HG03045 (cell line): ENCODE data around the gene BCAP31.
"Not testable (repeated sequence)": the region's sequence is repeated elsewhere in the genome, so short reads cannot be mapped to it uniquely, and the experiment has no call there.

ENCODE experiments used
- ATAC-seq: cut with Tn5 transposase; IDR thresholded peaks from one replicate; pipeline ENCODE4 v1.9.1; 2021; ENCODE audit warnings: mild to moderate bottlenecking, moderate library complexity; ENCODE audit not compliant: unreplicated experiment

The BCAP31 gene

DNA sequence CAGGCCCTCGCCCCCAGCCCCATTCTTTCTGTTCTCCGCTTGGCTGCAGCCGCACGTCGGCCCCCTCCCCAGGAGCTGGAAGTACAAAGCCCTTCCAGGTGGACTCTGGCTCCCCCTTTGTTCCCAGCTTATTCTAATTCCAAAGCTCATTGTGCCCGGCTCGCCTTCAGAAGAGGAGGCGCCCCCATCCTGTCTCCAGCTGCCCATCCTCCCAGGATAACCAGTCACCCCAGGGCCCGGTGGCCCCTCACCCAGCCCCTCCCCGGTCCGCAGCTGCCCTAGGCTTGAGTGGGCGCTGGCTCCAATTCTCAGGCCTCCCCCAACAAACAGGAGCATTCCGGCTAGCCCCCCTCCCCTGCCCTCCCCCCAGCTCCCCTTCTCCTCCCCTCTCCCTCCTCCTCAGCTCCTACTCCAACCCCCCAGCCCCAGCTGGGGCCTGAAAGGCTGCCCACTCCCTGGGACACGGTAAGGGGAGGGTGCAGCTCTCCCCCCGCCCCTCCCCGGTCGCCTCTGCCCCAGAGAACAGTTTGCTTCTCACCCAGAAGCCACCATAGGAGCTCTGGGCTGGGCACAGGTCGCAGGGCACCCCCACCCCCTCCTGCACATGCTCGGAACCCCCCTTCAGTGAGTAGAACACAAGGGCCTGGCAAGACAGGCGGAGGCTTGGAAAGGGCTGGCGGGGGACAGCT, 39.6 kb downstream of the BCAP31 start:
- ATAC-seq, result no peak

DNA sequence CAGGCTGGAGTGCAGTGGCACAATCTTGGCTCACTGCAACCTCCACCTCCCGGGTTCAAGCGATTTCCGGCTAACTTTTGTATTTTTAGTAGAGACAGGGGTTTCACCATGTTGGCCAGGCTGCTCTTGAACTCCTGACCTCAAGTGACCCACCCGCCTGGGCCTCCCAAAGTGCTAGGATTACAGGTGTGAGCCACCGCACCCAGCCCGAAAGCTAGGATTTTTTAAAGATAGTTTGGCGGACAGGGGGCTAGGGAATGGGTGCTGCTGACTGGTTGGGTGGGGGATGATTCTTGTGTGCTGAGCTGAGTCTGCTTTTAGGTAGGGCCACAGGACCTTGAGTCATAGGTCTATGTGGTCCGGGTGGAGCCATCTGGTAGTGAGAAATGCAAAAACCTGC, 40.7 kb downstream of the BCAP31 start:
- not testable (repeated sequence) for ATAC-seq

DNA sequence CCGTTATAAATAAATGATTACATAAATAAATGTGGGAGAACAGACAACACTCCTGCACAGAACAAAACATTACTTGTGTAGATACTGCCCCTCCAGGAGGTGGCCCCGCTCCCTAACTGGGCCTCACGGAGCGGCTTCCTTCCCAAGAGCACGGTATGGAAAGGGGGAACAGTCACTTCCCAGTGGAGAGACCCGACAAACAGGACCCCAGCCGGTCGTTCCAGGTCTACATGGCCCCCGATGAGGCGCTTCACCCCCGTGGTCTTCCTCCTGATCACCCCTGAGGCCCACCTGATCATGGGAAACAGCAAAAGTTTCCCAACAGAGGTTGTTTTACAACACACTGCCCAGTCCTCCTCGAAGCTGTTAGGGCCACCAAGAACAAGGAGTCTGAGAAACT, 43.0 kb downstream of the BCAP31 start:
- ATAC-seq, result no peak

DNA sequence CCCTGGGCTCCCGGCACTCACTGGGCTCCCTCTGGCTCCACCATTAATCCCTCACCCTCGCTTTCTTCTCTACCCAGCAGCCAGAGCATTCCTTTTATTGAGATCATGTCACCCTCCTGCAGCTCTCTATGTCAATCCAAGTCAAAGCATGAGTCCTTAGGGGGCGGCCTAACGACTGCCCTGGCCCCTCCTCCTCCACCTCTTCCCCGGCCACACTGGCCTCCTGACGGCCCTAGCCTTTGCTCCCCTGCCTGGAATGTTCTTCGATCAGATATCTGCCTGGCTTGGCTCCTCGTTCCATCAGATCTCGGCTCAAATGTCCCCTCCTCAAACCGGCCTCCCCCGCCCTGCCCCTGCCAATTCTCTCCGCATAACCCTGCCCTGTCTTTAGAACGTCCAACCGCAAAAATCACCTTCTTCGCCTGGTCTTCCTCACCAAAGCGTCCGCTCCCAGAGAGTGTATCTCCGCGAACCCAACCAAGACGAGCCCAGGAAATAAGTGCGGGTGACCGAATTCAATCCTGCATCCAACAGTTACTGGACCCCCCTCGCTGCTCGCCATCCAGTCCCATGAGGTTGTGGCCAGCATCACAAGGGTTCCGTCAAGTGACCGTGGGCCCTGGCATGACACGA, 49.9 kb downstream of the BCAP31 start:
- no peak for ATAC-seq

DNA sequence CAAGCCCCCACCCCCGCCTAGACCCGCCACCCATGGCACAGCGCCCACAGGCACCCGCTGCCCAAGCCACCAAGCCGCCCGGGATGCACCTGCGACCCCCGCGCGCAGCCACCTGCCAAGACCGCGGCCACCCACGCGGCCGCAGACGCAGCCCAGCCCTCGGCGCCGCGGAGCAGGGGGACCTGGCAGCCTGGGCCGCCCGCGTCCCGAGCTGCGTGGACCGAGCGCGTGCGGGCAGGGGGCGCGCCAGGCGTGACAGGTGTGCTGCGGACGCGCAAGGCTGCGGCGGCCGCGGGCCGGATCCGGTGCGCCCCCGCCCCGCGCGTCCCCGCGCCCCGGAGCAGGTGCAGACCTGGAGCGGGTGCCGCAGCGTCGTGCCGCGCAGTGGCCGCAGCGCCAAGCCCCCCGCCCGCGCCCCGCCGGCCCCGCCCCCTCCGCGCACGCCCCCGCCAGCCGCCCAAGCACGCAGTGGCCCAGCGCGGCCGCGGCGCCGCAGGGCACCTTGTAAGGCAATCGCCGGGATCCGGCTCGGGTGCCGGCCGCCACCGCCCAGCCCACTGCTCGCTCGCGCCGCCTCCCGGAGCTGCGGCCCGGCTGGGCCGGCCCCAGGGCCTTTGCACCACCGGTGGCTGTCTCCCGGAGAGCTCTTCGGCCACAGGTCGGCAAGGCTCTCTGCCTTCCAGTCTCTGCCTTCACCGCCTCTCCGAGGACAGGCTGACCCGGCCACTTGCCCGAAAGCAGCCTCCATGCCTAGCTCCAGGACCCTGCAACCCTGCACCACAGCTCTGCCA, 50.6 kb downstream of the BCAP31 start, which contains the start of gene PNCK:
Gene PNCK, minus strand, starts transcription at position 386 of the 791 bp plus-strand sequence. CDS start 737 bp downstream, outside the sequence.
- no peak for ATAC-seq

DNA sequence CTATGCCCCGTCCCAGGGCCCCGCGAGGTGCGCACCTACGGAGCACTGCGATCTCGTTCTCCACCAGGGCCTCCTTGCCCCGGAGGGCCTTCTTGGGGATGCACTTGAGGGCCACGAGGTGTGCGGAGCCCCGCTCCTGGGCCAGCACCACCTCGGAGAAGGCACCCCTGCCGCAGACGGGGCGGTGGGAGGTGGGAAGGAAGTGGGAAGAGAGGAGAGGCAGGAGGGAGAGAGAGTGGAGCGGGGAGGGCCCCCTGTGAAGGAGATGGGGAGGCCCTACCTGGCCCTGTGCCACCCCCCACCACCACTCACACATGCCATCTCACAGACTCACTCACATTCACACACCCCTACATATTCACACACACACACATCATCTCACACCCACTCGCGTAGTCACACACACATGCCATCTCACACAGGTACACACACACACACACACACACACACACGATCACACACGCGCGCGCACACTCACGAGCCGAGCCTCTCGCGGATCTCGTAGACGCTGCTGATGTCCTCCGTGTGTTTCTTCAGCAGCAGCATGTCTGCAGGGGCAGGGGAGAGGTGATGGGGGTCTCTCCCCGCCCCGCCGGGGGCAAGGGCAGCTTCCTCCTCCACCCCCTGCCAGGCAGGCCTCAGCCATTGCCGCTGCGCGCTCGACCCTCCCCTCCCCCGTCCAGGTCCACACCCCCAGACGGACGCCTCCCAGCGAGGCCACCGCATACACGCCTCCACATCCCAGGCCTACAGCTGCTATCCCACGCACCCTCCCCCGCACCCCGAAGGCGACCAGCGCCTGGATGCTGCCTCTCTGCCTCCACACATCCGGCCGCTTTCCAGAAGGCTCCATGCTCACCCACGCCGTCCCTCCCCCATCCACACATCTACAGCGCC, 51.4 kb downstream of the BCAP31 start:
- no peak for ATAC-seq

DNA sequence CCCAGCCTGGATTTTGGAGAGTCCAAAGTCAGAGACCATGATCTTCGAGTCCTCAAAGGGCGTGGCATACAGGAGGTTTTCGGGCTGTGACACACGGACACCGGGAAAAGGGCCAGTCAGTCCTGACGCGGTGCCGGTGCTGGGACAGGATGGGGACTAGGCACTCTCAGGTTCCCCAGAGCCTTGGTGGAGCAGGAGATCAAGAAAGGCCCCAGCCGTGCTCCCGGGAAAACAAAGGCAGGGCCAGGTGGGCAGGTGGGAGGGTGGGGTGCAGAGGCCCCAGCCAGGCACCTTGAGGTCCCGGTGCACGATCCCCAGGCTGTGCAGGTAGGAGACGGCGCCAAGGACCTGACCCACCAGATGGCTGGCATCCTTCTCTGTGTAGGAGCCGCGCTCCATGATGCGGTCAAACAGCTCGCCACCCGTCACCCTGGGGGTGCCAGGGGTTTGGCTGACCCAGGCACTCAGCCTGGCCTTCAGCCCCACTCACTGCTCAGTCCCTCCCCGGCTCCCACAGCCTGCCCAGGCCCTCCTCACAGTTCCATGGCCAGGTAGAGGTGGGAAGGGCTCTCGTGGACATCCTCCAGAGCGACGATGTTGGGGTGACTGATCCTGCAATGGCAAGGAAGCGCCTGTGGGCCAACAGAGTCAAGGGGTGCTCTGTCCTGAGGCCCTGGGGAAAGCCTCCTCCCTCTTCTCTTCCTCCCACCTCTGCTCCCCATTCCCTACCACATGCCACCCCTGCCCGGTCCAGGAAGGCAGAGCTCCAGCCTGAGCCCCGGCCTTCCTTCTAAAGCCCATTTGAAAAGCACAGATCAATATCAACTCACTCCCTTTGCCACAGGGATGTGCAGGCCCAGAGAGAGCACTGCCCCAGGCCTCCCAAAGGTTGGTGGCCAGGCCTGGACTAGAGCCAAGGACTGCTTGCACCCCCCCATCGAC, 52.3 kb downstream of the BCAP31 start:
- no peak for ATAC-seq

DNA sequence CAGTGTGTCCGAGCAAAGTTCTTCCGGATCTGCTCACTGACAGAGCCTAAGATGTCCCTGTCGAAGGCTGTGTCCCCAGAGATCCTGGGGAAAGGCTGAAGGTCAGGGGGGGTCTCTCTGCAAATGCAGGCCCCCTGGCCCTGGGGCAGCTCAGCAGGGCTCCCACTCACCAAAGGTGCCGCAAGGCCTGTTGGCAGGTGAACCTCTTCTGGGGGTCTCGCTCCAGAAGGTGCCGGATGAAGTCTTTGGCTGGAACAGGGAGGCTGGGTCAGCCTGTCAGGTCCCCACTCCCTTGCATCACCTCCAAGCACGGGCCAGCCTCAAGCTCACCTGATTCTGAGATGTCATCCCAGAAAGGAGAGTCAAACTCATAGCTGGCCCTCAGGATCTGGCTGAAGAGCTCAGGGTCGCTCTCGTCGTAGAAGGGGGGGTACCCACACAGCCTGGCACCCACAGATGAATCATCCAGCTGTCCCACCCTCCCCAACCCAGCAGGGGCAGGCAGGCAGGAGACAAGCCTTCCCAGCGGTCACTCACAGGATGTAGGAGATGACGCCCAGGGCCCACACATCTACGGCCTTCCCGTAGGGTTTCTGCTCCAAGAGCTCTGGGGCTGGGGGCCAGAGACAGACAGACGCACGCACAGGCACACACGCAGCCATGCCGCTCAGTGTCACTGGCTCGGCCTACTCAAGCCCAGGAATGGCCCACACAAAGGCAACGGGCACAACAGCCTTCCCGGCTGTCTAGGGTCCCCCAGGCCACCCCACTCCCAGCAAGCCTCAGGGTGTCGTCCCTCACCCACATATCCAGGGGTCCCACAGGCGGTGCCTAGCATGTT, 53.2 kb downstream of the BCAP31 start:
- no peak for ATAC-seq

DNA sequence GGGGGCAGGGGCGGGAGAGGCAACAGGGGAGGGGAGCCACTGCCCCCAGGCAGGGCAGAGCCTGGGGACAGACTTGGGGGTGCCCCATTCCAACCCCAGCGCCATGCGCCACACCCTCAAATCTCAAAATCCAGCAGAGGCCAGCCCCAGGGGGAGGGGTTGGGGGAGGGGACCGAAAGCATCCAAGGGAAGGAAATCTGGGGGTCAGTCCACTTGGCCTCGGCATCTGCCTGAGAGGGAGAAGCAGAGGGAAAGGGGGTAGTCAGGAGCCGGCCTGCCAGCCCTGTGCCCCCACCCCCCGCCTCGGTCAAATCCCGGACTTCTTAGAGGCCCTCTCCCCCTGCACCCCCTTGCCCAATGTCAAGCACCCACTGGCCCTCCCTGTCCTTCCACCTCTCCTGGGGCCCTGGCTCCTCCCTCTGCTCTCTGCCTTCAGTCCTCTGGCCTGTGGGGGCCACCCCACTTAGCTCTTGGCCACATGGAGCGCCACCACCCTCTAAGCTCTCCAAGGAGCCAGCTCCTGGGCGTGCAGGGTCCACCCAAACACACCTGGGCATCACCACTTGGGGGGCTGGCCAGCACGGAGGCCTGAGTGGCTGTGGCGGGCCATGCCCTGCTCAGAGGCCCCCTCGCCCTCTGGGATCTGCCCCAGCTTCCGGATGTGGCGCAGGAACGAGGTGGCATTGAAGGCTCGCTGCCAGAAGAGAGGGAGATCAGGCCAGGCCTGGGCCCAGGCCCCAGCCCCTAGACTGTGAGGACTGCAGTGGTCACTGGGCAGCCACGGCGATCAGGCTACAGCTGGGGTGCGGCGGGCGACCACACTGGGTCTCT, 54.1 kb downstream of the BCAP31 start:
- no peak for ATAC-seq

DNA sequence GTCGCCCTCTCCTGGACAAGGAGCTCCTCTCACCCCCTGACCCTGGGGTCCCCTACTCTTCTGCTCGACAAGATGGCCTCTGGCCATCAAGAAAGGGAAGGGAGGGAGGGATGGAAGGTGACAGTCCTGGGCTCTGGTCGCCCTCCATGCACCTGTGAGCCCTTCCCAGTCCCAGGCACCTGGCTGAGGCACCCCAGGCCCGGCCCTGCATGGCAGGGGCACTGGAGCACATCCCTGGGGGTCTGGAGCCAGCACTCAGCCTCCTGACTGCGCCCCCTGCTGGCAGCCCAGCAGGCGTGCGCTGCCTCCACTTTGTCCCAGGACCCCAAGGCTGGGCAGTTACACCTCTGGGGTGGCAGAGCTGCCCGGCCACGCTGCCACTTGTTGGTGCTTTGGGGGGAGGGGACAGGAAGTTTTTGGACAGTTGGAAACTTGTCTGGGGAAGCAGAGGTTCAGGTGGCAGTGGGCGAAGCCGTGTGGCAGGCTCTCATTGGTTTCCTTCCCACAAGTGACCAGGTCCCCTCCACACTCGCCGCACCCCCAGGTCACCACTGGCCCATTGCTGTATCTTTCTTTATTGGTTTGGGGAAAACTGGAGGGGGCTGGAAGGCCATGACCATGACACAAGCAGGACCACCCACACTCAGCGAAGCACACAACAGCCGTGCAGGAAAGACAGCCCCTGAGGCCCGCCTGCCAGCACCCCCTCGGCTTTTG, 54.9 kb downstream of the BCAP31 start:
- ATAC-seq, result no peak

DNA sequence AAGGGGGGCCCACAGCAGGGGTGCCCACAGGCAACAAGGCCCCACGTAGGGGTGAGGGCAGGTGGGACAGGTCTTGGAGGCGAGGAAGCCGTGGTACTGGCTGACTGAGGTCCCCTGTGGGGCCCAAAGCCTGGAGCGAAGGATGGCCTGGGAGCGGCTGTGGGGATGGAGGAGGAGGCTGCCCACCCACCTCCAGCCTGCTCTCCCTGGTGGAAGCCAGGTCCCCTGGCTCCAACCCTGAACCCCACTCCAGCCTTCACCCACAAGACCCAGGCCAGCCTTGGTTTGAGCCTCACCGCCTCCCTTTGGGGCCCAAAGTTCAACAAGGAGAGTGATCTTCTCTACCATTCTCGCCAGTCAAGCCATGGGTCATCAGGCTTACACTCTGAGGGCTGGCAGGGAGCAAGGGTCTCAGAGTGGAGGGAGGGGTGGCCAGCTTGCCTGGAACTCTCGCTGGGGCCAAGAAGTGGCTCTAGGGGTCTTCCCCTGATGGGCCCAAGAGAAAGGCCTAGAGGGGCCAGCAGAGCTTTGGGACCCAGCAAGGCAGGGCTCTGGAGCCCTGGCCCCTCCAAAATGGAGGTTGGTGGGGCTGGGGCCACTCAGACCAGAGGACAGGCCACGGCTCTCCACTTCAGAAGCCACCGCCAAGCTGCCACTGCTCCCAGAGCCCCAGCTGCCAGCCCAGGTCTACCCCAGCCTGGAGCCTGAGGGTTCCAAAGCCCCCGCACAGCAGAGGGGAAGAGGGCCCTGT, 55.6 kb downstream of the BCAP31 start:
- no peak for ATAC-seq

DNA sequence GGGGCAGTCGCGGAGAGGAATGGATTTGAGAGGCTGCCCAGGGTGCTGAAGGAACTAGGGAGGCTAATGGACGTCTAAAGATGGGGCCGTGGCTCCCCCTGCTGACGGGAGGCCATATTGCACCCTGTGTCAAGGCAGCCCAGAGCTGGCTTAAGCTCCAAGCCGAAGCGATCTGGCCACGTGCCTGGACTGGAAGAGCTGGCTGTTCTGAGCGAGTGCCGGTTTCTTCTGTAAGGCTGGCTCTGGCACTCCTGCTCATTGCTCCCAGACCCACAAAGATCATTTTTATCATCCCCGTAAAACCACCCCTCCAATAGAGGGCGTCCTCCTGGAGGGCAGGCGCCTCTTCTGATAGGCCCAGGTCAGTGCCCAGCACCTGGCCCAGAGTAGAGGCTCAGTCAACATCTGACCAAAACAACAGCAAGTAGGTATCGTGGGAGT, 56.2 kb downstream of the BCAP31 start:
- no peak for ATAC-seq

DNA sequence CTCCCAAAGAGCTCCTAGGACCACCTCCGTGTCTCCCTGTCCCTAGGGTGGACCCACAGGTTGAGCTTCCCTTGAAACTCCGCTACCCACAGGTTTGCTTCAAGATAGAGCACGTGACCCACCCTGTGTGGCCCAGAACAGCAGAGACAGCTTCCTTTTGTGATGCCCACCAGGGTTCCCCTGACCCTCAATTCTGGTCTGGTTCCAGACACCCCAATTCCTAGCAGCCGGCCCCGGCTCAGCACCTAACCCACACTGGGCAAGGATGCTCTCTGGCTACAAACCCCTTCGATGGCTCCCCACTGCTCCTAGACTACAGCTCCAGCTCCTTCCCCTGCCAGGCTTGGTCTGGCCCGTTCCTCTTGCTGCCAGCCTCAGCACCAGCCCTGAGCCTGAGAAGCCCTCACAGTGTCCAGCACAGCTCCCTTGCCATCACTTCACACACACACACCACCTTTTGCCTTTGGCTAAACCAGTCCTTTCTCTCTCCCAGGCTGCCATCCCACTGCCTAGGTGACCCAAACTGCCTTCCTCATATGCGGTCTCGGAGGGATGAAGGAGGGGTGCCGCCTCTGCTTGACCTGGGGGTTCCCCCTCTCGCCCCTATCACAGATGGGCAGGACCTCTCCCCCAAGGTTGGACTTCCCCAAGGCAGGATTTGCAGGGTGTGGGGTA, 56.8 kb downstream of the BCAP31 start:
- ATAC-seq, result no peak

DNA sequence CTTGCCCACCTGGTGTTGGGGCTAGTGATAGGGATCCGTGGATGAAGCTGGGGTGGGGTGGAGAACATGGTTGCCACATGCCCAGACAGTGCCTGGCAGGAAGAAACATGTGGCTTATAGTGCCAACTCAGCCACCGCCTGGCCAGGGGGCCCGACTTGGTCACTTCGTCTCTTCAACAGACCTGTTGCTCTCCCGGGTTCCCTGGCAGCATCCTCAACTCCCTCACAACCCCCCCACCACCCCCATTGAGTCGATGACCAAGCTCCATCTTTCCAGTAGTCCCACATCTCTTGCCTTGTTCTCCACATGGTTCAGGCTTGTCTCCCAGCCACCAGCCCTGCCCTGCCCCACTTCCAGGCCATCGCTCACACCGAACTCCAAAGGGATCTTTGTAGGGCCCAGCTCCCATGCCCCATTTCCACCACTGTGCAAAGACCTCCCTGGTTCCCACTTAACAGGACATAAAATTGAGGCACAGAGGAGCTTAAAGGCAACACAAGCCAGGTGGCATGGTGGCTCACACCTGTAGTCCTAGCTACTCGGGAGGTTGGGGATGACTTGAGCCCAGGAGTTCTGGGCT, 58.4 kb downstream of the BCAP31 start:
- ATAC-seq, result no peak

DNA sequence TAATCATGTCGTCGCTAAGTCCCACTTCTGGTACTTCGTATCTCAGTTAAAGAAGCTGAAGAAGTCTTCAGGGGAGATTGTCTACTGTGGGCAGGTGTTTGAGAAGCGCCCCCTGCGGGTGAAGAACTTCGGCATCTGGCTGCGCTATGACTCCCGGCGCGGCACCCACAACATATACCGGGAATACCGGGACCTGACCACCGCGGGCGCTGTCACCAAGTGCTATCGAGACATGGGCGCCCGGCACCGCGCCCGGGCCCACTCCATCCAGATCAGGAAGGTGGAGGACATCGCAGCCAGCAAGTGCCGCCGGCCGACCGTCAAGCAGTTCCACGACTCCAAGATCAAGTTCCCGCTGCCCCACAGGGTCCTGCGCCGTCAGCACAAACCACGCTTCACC, 61.9 kb downstream of the BCAP31 start:
- ATAC-seq, result no peak

DNA sequence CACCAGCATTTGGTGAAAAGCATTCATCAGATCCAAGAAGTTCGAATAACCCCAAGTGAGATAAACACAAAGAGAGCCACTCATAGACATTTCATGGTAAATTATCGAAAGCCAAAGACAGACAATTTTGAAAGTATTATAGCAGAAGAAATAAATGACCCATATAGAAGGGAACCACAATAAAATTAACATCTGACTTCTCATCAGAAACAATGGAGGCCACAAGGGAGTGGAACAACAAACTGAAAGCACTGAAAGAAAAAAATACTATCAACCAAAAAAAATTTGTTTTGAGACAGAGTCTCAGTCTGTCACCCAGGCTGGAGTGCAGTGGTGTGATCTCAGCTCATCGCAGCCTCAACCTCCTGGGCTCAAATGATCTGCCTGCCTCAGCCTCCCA, 64.9 kb downstream of the BCAP31 start:
- ATAC-seq, result no peak
